ENCODE measurements around the gene ATP13A1.
"Not testable (repeated sequence)": the region's sequence is repeated elsewhere in the genome, so short reads cannot be mapped to it uniquely, and the experiment has no call there.

DNA sequence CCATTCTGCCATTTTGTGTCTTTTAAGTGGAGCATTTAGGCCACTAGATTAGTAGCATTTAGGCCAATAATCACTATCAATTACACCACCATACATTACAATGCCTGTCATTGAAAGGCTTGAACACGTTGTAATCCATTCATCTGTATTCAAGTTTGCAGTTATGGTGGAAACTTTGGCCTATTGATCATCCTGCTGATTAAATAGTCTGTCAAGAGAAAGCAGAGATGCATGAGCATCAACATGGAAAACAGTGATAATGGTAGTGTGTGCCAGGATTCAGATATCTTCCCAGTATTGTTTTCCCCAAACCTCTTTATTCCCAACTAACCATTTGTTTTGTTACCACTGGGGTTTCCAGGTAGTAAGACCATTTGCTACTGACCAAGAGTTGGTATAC is 37.0 kb upstream of the ATP13A1 start:
- TF ChIP-seq OSR1 (CRISPR knock-in tag; IDR thresholded peaks at IDR 0.05); PATZ1 (CRISPR knock-in tag; IDR thresholded peaks at IDR 0.05; ENCODE audit: borderline replicate concordance); CSDC2 (CRISPR knock-in tag; IDR thresholded peaks at IDR 0.05); SNAI2 (CRISPR knock-in tag; IDR thresholded peaks at IDR 0.05); TOX (CRISPR knock-in tag; IDR thresholded peaks at IDR 0.05; ENCODE audit: borderline replicate concordance); ZNF565 (CRISPR knock-in tag; conservative IDR thresholded peaks at IDR 0.05; ENCODE audit: low read depth); ARNTL (CRISPR knock-in tag; IDR thresholded peaks at IDR 0.05; ENCODE audit: borderline replicate concordance, low read depth); ZFP3 (CRISPR knock-in tag; IDR thresholded peaks at IDR 0.05); ZFP30 (CRISPR knock-in tag; IDR thresholded peaks at IDR 0.05); ESRRG (CRISPR knock-in tag; IDR thresholded peaks at IDR 0.05); TCF4 (CRISPR knock-in tag; IDR thresholded peaks at IDR 0.05; ENCODE audit: borderline replicate concordance); CREB5 (CRISPR knock-in tag; IDR thresholded peaks at IDR 0.05; ENCODE audit: low read depth): not testable (repeated sequence)
- TF ChIP-seq, protein P1, sequence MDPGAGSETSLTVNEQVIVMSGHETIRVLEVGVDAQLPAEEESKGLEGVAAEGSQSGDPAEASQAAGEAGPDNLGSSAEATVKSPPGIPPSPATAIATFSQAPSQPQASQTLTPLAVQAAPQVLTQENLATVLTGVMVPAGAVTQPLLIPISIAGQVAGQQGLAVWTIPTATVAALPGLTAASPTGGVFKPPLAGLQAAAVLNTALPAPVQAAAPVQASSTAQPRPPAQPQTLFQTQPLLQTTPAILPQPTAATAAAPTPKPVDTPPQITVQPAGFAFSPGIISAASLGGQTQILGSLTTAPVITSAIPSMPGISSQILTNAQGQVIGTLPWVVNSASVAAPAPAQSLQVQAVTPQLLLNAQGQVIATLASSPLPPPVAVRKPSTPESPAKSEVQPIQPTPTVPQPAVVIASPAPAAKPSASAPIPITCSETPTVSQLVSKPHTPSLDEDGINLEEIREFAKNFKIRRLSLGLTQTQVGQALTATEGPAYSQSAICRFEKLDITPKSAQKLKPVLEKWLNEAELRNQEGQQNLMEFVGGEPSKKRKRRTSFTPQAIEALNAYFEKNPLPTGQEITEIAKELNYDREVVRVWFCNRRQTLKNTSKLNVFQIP (CRISPR knock-in tag; IDR thresholded peaks at IDR 0.05; ENCODE audit: borderline replicate concordance, low read depth): not testable (repeated sequence)
